WTC11 (cell line): ENCODE measurements around the gene LTBP1. TPM values are rescaled to one million over a fixed set of nuclear protein-coding genes. Genes with fewer than 3 reads are reported as not detected.
A peak's percentile ranks its signal among the peaks of the same experiment; 100 is the strongest.

Experiments used
- ATAC-seq: fragments of 200-7000 bp; cut with Tn5 transposase; 2 replicates; pipeline ENCODE4 v1.10.0; 2021; ENCODE audit warnings: mild to moderate bottlenecking, moderate library complexity
- CTCF ChIA-PET: fragments of 300-600 bp; sonication (Branson Sonifier 250); formaldehyde crosslinking; loops from one replicate; lab custom pipeline; 2021; ENCODE audit warnings: antibody characterized with exemption; lab: Charles Lee
- POLR2A ChIA-PET: fragments of 350-600 bp; sonication (Branson Sonifier 250); formaldehyde crosslinking; loops from one replicate; lab custom pipeline; 2021; ENCODE audit warnings: antibody characterized with exemption; lab: Charles Lee
- DNase-seq: peaks from one replicate; pipeline ENCODE4 v3.0.0; 2021; ENCODE audit warnings: low spot score
- H3K27ac Mint-ChIP-seq: 2 replicates; pipeline ENCODE4 v1.8.0; 2021; ENCODE audit warnings: mixed read lengths
- H3K27me3 Mint-ChIP-seq: 2 replicates; pipeline ENCODE4 v1.8.0; 2021; ENCODE audit warnings: low read depth, mild to moderate bottlenecking, moderate library complexity, mixed read lengths
- H3K36me3 Mint-ChIP-seq: 2 replicates; pipeline ENCODE4 v1.8.0; 2021; ENCODE audit warnings: mixed read lengths
- H3K4me1 Mint-ChIP-seq: 2 replicates; pipeline ENCODE4 v1.8.0; 2022; ENCODE audit warnings: mixed read lengths
- H3K4me3 Mint-ChIP-seq: 2 replicates; pipeline ENCODE4 v1.8.0; 2021; ENCODE audit warnings: mild to moderate bottlenecking, moderate library complexity, mixed read lengths
- H3K9me3 Mint-ChIP-seq: 2 replicates; pipeline ENCODE4 v1.8.0; 2021; ENCODE audit warnings: mixed read lengths
- AFF4 ChIP-seq: sonication (generic); formaldehyde crosslinking; IDR thresholded peaks from 2 replicates; pipeline ENCODE4 v1.8.1; 2023; ENCODE audit warnings: mild to moderate bottlenecking, missing genetic modification reagents, borderline replicate concordance
- AR ChIP-seq: fragments of 250-450 bp; sonication (Bioruptor Pico); IDR thresholded peaks from 2 replicates; pipeline ENCODE4 v1.9.0; 2021; ENCODE audit warnings: mild to moderate bottlenecking
- ATF1 ChIP-seq: sonication (generic); formaldehyde crosslinking; IDR thresholded peaks from 2 replicates; pipeline ENCODE4 v1.8.1; 2023; ENCODE audit warnings: mild to moderate bottlenecking, moderate library complexity, missing genetic modification reagents
- CBFB ChIP-seq: sonication (generic); formaldehyde crosslinking; IDR thresholded peaks from 2 replicates; pipeline ENCODE4 v1.8.1; 2022; ENCODE audit warnings: mild to moderate bottlenecking, low read depth, missing genetic modification reagents
- CDX4 ChIP-seq: fragments of 250-450 bp; sonication (Bioruptor Pico); IDR thresholded peaks from 2 replicates; pipeline ENCODE4 v1.9.0; 2021; ENCODE audit warnings: moderate library complexity, mild to moderate bottlenecking, inconsistent platforms, borderline replicate concordance
- ELF4 ChIP-seq: sonication (generic); formaldehyde crosslinking; IDR thresholded peaks from 2 replicates; pipeline ENCODE4 v1.8.1; 2022; ENCODE audit warnings: low read depth, mild to moderate bottlenecking, moderate library complexity, missing genetic modification reagents
- ETV6 ChIP-seq: sonication (generic); formaldehyde crosslinking; IDR thresholded peaks from 2 replicates; pipeline ENCODE4 v1.8.1; 2022; ENCODE audit warnings: mild to moderate bottlenecking, missing genetic modification reagents
- FOXP4 ChIP-seq: sonication (generic); formaldehyde crosslinking; IDR thresholded peaks from 2 replicates; pipeline ENCODE4 v1.8.0; 2022; ENCODE audit warnings: mild to moderate bottlenecking, missing genetic modification reagents
- GRHL2 ChIP-seq: fragments of 250-450 bp; sonication (Bioruptor Pico); IDR thresholded peaks from 2 replicates; pipeline ENCODE4 v1.8.0; 2022; ENCODE audit warnings: mild to moderate bottlenecking, moderate library complexity; ENCODE audit not compliant: insufficient replicate concordance, severe bottlenecking
- HMGA2 ChIP-seq: fragments of 250-450 bp; sonication (Bioruptor Pico); IDR thresholded peaks from 2 replicates; pipeline ENCODE4 v1.4.0; 2021; ENCODE audit warnings: mild to moderate bottlenecking, moderate library complexity
- MAX ChIP-seq: sonication (generic); formaldehyde crosslinking; IDR thresholded peaks from 2 replicates; pipeline ENCODE4 v1.8.0; 2022; ENCODE audit warnings: mild to moderate bottlenecking, missing genetic modification reagents
- MXD4 ChIP-seq: fragments of 250-450 bp; sonication (Bioruptor Pico); IDR thresholded peaks from 2 replicates; pipeline ENCODE4 v1.8.0; 2021; ENCODE audit warnings: mild to moderate bottlenecking, moderate library complexity, borderline replicate concordance
- NFE2L1 ChIP-seq: sonication (generic); formaldehyde crosslinking; IDR thresholded peaks from 2 replicates; pipeline ENCODE4 v1.8.1; 2023; ENCODE audit warnings: missing genetic modification reagents
- NR2C2 ChIP-seq: sonication (generic); formaldehyde crosslinking; IDR thresholded peaks from 2 replicates; pipeline ENCODE4 v1.8.0; 2022; ENCODE audit warnings: mild to moderate bottlenecking, missing genetic modification reagents
- PRRX2 ChIP-seq: fragments of 250-450 bp; sonication (Bioruptor Pico); IDR thresholded peaks from 2 replicates; pipeline ENCODE4 v1.8.0; 2021; ENCODE audit warnings: mild to moderate bottlenecking
- RORB ChIP-seq: fragments of 250-450 bp; sonication (Bioruptor Pico); IDR thresholded peaks from 2 replicates; pipeline ENCODE4 v1.9.0; 2021; ENCODE audit warnings: mild to moderate bottlenecking
- SMAD4 ChIP-seq: sonication (generic); formaldehyde crosslinking; IDR thresholded peaks from 2 replicates; pipeline ENCODE4 v1.8.0; 2022; ENCODE audit warnings: mild to moderate bottlenecking, missing genetic modification reagents
- ZBTB21 ChIP-seq: sonication (generic); formaldehyde crosslinking; IDR thresholded peaks from 2 replicates; pipeline ENCODE4 v1.8.1; 2023; ENCODE audit warnings: mild to moderate bottlenecking, missing genetic modification reagents, borderline replicate concordance
- ZNF281 ChIP-seq: sonication (generic); formaldehyde crosslinking; IDR thresholded peaks from 2 replicates; pipeline ENCODE4 v1.8.0; 2023; ENCODE audit warnings: mild to moderate bottlenecking, missing genetic modification reagents
- ZNF396 ChIP-seq: fragments of 250-450 bp; sonication (Bioruptor Pico); IDR thresholded peaks from 2 replicates; pipeline ENCODE4 v1.8.0; 2021; ENCODE audit warnings: mild to moderate bottlenecking, moderate library complexity, borderline replicate concordance
- ZNF512 ChIP-seq: sonication (generic); formaldehyde crosslinking; IDR thresholded peaks from 2 replicates; pipeline ENCODE4 v1.8.1; 2022; ENCODE audit warnings: missing genetic modification reagents, borderline replicate concordance
- total RNA-seq: library from RNA; stranded (reverse); gene quantifications from 3 replicates; pipeline ENCODE4 v1.2.3, GENCODE V29; 2021

LTBP1 gene
- total RNA-seq, 1 experiment from 2014 or later, result 33.6 TPM

GRCh38 chr2:33029459-33029858 is 82.7 kb downstream of the LTBP1 start (continued):
- no peak for TF ChIP-seq AFF4 (CRISPR knock-in tag)
- TF ChIP-seq ATF1 (CRISPR knock-in tag), result no peak
- TF ChIP-seq ETV6 (CRISPR knock-in tag), result no peak
- no peak for TF ChIP-seq FOXP4 (CRISPR knock-in tag)
- TF ChIP-seq MAX (CRISPR knock-in tag), result no peak
- TF ChIP-seq ZNF396 (CRISPR knock-in tag), result no peak
- no peak for TF ChIP-seq GRHL2 (CRISPR knock-in tag)
- no peak for TF ChIP-seq ZBTB21
- no peak for TF ChIP-seq NR2C2
- TF ChIP-seq ELF4 (CRISPR knock-in tag), result no peak
- TF ChIP-seq MXD4, result no peak
- no peak for TF ChIP-seq RORB (CRISPR knock-in tag)

GRCh38 chr2:33029926-33030325 is 83.2 kb downstream of the LTBP1 start:
- ChIA-PET POLR2A (no interaction called here), CTCF (no interaction called here)
- ATAC-seq (no peak), DNase-seq (no peak)
- H3K36me3 Mint-ChIP-seq, result no peaks in the 10 kb centered on the region; the same call in 1 of the 2 replicates
- H3K9me3 Mint-ChIP-seq, result no peaks in the 10 kb centered on the region
- peak overlapping the region; percentile 20; the same call in 1 of the 2 replicates for H3K27ac Mint-ChIP-seq
- no peak overlapping the region for H3K4me3 Mint-ChIP-seq
- peaks cover 4% of the 10 kb centered on the region; the same call in 1 of the 2 replicates for H3K4me1 Mint-ChIP-seq
- no peak for TF ChIP-seq SMAD4 (CRISPR knock-in tag)
- TF ChIP-seq ZNF512 (CRISPR knock-in tag), result no peak
- TF ChIP-seq HMGA2 (CRISPR knock-in tag), result no peak
- TF ChIP-seq CDX4 (CRISPR knock-in tag), result no peak
- no peak for TF ChIP-seq CBFB (CRISPR knock-in tag)
- TF ChIP-seq ZNF281 (CRISPR knock-in tag), result no peak
- no peak for TF ChIP-seq AR (CRISPR knock-in tag)
- no peak for TF ChIP-seq PRRX2 (CRISPR knock-in tag)
- no peak for TF ChIP-seq NR2C2
- no peak for TF ChIP-seq GRHL2 (CRISPR knock-in tag)
- no peak for TF ChIP-seq NFE2L1 (CRISPR knock-in tag)
- no peaks in the 10 kb centered on the region for H3K27me3 Mint-ChIP-seq
